ENCODE measurements around the gene CYP4F3. TPM values are rescaled to one million over a fixed set of nuclear protein-coding genes. Genes with fewer than 3 reads are reported as not detected.

The CYP4F3 gene
- total and polyA plus RNA-seq, 2 experiments from 2014 or later, result not detected

GRCh38 chr19:15634105-15634504 is 6.6 kb upstream of the CYP4F3 start:
- DNase-seq (ENCODE audit: low read depth in 1 of 2, low spot score in 1 of 2), result no peak
- TF ChIP-seq, protein P1, sequence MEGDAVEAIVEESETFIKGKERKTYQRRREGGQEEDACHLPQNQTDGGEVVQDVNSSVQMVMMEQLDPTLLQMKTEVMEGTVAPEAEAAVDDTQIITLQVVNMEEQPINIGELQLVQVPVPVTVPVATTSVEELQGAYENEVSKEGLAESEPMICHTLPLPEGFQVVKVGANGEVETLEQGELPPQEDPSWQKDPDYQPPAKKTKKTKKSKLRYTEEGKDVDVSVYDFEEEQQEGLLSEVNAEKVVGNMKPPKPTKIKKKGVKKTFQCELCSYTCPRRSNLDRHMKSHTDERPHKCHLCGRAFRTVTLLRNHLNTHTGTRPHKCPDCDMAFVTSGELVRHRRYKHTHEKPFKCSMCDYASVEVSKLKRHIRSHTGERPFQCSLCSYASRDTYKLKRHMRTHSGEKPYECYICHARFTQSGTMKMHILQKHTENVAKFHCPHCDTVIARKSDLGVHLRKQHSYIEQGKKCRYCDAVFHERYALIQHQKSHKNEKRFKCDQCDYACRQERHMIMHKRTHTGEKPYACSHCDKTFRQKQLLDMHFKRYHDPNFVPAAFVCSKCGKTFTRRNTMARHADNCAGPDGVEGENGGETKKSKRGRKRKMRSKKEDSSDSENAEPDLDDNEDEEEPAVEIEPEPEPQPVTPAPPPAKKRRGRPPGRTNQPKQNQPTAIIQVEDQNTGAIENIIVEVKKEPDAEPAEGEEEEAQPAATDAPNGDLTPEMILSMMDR (IDR thresholded peaks at IDR 0.05; ENCODE audit: low read depth, low read length), result no peak
- Histone ChIP-seq H3K4me1 (ENCODE audit: low read depth) (no peaks in the 10 kb centered on the region), H3K4me3 (no peak overlapping the region), H3K27me3 (no peaks in the 10 kb centered on the region), H3K36me3 (no peaks in the 10 kb centered on the region), H3K9me3 (ENCODE audit: low read depth) (peaks cover 3% of the 10 kb centered on the region), H3K27ac (no peak overlapping the region)

DNA sequence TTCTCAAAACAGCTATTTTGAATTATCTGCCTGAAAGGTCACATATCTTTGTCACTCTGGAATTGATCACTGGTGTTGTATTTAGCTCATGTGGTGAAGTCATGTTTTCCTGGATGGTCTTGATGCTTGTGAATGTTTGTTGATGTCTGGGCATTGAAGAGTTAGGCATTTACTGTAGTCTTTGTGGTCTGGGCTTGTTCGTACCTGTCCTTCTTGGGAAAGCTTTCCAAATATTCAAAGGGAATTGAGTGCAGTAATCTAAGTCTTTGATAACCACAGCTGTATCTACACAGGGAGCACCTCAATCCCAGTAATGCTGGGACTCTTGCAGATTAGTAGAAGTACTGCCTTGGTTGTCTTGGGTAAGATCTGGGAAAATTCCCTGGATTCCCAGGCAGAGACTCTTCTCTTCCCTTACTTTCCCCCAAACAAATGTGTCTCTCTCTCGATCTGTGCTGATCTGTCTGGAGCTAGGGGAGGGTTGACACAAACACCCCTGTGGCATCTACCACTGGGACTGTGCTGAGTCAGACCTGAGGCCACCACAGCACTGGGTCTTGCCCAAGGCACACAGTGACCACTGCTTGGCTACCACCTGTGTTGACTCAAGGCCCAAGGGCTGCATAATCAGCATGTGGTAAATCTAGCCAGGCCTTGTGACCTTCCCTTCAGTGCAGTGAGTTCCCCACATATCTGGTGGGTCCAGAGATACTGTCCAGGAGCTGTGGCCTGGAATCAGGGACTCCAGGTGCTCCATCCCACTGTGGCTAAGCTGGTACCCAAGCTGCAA is 5.5 kb upstream of the CYP4F3 start:
- TF ChIP-seq, protein P1 (IDR thresholded peaks at IDR 0.05; ENCODE audit: low read depth, low read length), result no peak
- no peak overlapping the region for H3K4me3 ChIP-seq
- no peak overlapping the region for H3K27ac ChIP-seq
- H3K36me3 ChIP-seq, result no peaks in the 10 kb centered on the region
- peaks cover 3% of the 10 kb centered on the region for H3K9me3 ChIP-seq (ENCODE audit: low read depth)
- DNase-seq (ENCODE audit: low read depth in 1 of 2, low spot score in 1 of 2), result no peak
- no peaks in the 10 kb centered on the region for H3K27me3 ChIP-seq
- H3K4me1 ChIP-seq (ENCODE audit: low read depth), result no peaks in the 10 kb centered on the region

GRCh38 chr19:15636026-15636425 is 4.7 kb upstream of the CYP4F3 start:
- TF ChIP-seq, protein P1 (IDR thresholded peaks at IDR 0.05; ENCODE audit: low read depth, low read length), result no peak
- H3K27me3 ChIP-seq, result no peaks in the 10 kb centered on the region
- no peaks in the 10 kb centered on the region for H3K4me1 ChIP-seq (ENCODE audit: low read depth)
- no peak overlapping the region for H3K27ac ChIP-seq
- DNase-seq (ENCODE audit: low read depth in 1 of 2, low spot score in 1 of 2), result no peak
- peaks cover 3% of the 10 kb centered on the region for H3K9me3 ChIP-seq (ENCODE audit: low read depth)
- H3K4me3 ChIP-seq, result no peak overlapping the region
- H3K36me3 ChIP-seq, result no peaks in the 10 kb centered on the region

GRCh38 chr19:15639596-15639995 is 1.1 kb upstream of the CYP4F3 start:
- TF ChIP-seq, protein P1 (IDR thresholded peaks at IDR 0.05; ENCODE audit: low read depth, low read length), result no peak
- Histone ChIP-seq H3K27me3 (no peaks in the 10 kb centered on the region), H3K36me3 (no peaks in the 10 kb centered on the region), H3K4me1 (ENCODE audit: low read depth) (no peaks in the 10 kb centered on the region), H3K9me3 (ENCODE audit: low read depth) (peaks cover 3% of the 10 kb centered on the region), H3K27ac (no peak overlapping the region), H3K4me3 (no peak overlapping the region)
- no peak for DNase-seq (ENCODE audit: low read depth in 1 of 2, low spot score in 1 of 2)

DNA sequence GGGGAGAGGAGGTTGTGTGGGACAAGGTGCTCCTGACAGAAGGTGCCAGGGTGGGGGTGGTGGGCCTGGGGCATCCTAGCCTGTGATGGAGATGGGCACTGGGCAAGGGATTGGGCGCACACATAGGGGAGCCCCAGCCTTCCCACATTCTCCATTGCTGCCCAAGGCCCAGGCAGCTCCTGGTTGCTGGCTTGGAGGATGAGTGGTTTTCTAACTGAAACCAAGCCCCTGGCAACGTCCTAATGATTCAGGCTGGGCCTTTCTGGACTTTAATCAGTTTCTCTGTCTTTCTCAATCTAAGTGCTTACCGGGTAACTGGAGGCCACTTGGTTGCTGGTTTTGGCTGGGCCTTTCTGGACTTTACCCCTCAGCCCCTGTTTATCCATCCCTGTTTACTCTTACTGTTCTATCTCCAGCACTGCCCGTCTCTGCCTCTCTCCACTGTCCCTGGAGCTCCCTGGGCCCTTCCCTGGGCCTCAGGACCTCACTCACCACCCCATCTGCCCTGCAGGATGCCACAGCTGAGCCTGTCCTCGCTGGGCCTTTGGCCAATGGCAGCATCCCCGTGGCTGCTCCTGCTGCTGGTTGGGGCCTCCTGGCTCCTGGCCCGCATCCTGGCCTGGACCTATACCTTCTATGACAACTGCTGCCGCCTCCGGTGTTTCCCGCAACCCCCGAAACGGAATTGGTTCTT is 354 bp downstream of the CYP4F3 start:
- no peaks in the 10 kb centered on the region for H3K27me3 ChIP-seq
- no peak overlapping the region for H3K4me3 ChIP-seq
- no peaks in the 10 kb centered on the region for H3K36me3 ChIP-seq
- DNase-seq (ENCODE audit: low read depth in 1 of 2, low spot score in 1 of 2), result no peak
- H3K27ac ChIP-seq, result no peak overlapping the region
- H3K4me1 ChIP-seq (ENCODE audit: low read depth), result no peaks in the 10 kb centered on the region
- TF ChIP-seq, protein P1 (IDR thresholded peaks at IDR 0.05; ENCODE audit: low read depth, low read length), result no peak
- peaks cover 3% of the 10 kb centered on the region for H3K9me3 ChIP-seq (ENCODE audit: low read depth)
